Ovary (tissue), 9 donors: ENCODE results near the gene CD9. TPM values are rescaled to one million over a fixed set of nuclear protein-coding genes. Genes with fewer than 3 reads are reported as not detected.

Source experiments
- DNase-seq, 5 donors: peaks; one replicate each; pipeline ENCODE4 v3.0.0-alpha.2; 2019 to 2020
- H3K27ac ChIP-seq, 2 donors: fragments of 200-600 bp; one replicate each; pipeline versions ENCODE4 v1.5.1 to v1.8.0; 2019 to 2022
- H3K27me3 ChIP-seq: fragments of 200-600 bp; one replicate; pipeline ENCODE4 v1.8.0; 2022
- H3K36me3 ChIP-seq: fragments of 200-600 bp; sonication (generic); one replicate; pipeline ENCODE4 v1.5.1; 2019
- H3K4me1 ChIP-seq: one replicate; pipeline ENCODE4 v1.8.1; 2013; ENCODE audit warnings: mild to moderate bottlenecking, moderate library complexity; ENCODE audit not compliant: insufficient read depth
- H3K4me3 ChIP-seq: fragments of 200-600 bp; sonication (generic); one replicate; pipeline ENCODE4 v1.5.1; 2017
- H3K9me3 ChIP-seq, 2 donors: fragments of 200-600 bp in 1 of 2; sonication (generic) in 1 of 2; one replicate each; pipeline versions ENCODE4 v1.5.1 to v1.8.1; 2013 to 2019; ENCODE audit warnings: mild to moderate bottlenecking in 1 of 2, moderate library complexity in 1 of 2
- EP300 ChIP-seq: sonication (generic); formaldehyde crosslinking; IDR thresholded peaks from one replicate; pipeline ENCODE4 v1.6.1; 2017; ENCODE audit warnings: antibody characterized with exemption
- POLR2A ChIP-seq: fragments of 450-650 bp; IDR thresholded peaks from one replicate; pipeline ENCODE4 v1.6.1; 2017; ENCODE audit warnings: antibody characterized with exemption, mild to moderate bottlenecking, moderate library complexity
- WGBS, 3 donors: extraction: QIAGEN DNeasy Blood & Tissue Kit in 1 of 3; methylation state at CpG; one replicate each; pipeline versions ENCODE4 v1.1.5 to v1.1.7; 2013 to 2017; 5-methylcytosine and 5-hydroxymethylcytosine counted together
- intact Hi-C, 4 donors: fragments of 100-400 bp; cut with DNase I; formaldehyde crosslinking; loops; one replicate each; pipeline versions ENCODE4 v1.11.0 to v1.15.1; 2022 to 2023
- polyA plus RNA-seq, 2 donors: library from polyadenylated mRNA; stranded (reverse); fragments of 200-250 nt in 1 of 2; fragments of 350-450 nt in 1 of 2; fragmentation: Illumina TruSeq in 1 of 2; extraction: RNeasy Lipid Tissue Mini Kit (QIAGEN cat#74804) in 1 of 2; gene quantifications; one replicate each; pipeline ENCODE4 v1.2.3, GENCODE V29; 2013 to 2014
- total RNA-seq, 7 donors: library from RNA; depleted of rRNA in 2 of 7; stranded (reverse); fragments of >200 nt in 2 of 7; fragmentation: NEBNext Ultra II Directional in 3 of 7; extraction: Animal tissue kit (Norgen Biotek cat#: 25700) in 3 of 7; gene quantifications; one replicate each; pipeline versions ENCODE4 v1.1.0 to v1.2.4, GENCODE V29; 2016 to 2023
- TF ChIP-seq, protein P1 (sequence below), 3 donors: fragments of 450-650 bp in 2 of 3; fragments of 200-600 bp in 1 of 3; IDR thresholded peaks; one replicate each; pipeline versions ENCODE4 v1.5.1 to v1.8.0; 2016 to 2022; ENCODE audit warnings: antibody characterized with exemption in 3 of 3, mild to moderate bottlenecking in 1 of 3
- donor health status: DM: no; HTN: no; CAD: no; lungs with moderate emphysema.
- donor health status: DM: no; HTN: no; CAD: no.
- donor health status: Bipolar disorder and iron deficiency.
- donor health status: DM: yes; HTN: yes; CAD: no.
- donor health status: DM: no; HTN: no; CAD: no.
- donor health status: DM: yes; HTN: yes; CAD: no.

CD9 gene
- total and polyA plus RNA-seq, 9 donors, result 23.9 to 372 (median 60.7) TPM

DNA sequence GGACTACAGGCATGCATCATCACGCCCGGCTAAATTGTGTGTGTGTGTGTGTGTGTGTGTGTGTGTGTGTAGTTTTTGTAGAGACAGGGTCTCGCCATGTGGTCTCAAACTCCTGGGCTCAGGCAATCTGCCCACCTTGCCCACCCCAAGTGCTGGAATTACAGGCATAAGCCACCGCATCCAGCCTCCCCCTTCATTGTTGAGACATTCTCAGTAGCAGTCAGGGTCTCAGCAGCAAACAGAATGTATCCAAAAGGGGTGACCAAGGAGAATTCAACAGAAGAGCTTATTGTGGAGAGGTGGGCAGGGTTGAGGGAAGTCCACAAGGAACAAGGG is 73.0 kb downstream of the CD9 start:
- WGBS, 3 donors, result 83 to 88% (median 84%) methylated on average over 4 of the region's 4 CpGs
- Histone ChIP-seq H3K27ac (no peak overlapping the region), H3K36me3 (no peaks in the 10 kb centered on the region), H3K9me3 (no peaks in the 10 kb centered on the region), H3K4me3 (no peak overlapping the region), H3K4me1 (peaks cover 3% of the 10 kb centered on the region), H3K27me3 (no peaks in the 10 kb centered on the region)
- DNase-seq, result no peak
- TF ChIP-seq, protein P1, sequence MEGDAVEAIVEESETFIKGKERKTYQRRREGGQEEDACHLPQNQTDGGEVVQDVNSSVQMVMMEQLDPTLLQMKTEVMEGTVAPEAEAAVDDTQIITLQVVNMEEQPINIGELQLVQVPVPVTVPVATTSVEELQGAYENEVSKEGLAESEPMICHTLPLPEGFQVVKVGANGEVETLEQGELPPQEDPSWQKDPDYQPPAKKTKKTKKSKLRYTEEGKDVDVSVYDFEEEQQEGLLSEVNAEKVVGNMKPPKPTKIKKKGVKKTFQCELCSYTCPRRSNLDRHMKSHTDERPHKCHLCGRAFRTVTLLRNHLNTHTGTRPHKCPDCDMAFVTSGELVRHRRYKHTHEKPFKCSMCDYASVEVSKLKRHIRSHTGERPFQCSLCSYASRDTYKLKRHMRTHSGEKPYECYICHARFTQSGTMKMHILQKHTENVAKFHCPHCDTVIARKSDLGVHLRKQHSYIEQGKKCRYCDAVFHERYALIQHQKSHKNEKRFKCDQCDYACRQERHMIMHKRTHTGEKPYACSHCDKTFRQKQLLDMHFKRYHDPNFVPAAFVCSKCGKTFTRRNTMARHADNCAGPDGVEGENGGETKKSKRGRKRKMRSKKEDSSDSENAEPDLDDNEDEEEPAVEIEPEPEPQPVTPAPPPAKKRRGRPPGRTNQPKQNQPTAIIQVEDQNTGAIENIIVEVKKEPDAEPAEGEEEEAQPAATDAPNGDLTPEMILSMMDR (IDR thresholded peaks at IDR 0.05), result no peak
- TF ChIP-seq POLR2A (no peak), EP300 (no peak)
- intact Hi-C loops, result no loop called here

- H3K4me1 ChIP-seq, result no peaks in the 10 kb centered on the region
- no peaks in the 10 kb centered on the region for H3K9me3 ChIP-seq
- TF ChIP-seq POLR2A (no peak), EP300 (no peak)
- TF ChIP-seq, protein P1 (IDR thresholded peaks at IDR 0.05), result no peak
- no peaks in the 10 kb centered on the region for H3K27me3 ChIP-seq
- no peak for DNase-seq
- H3K27ac ChIP-seq, result no peak overlapping the region
- no peak overlapping the region for H3K4me3 ChIP-seq
- WGBS, 3 donors, result 67 to 85% (median 75%) methylated on average over 8 to 9 of the region's 9 CpGs
- H3K36me3 ChIP-seq, result no peaks in the 10 kb centered on the region
- intact Hi-C loops, result no loop called here
Observed at GRCh38 chr12:6273541-6274230, 73.5 kb downstream of the CD9 start.

GRCh38 chr12:6274231-6275221 is 74.3 kb downstream of the CD9 start:
- WGBS, 3 donors, result 71 to 85% (median 78%) methylated on average over 12 of the region's 12 CpGs
- intact Hi-C loops, result no loop called here
- Histone ChIP-seq H3K36me3 (no peaks in the 10 kb centered on the region), H3K9me3 (no peaks in the 10 kb centered on the region), H3K4me1 (peaks cover 3% of the 10 kb centered on the region), H3K27ac (no peak overlapping the region), H3K27me3 (no peaks in the 10 kb centered on the region), H3K4me3 (no peak overlapping the region)
- DNase-seq, result no peak
- TF ChIP-seq, protein P1 (IDR thresholded peaks at IDR 0.05), result no peak
- TF ChIP-seq EP300, result no peak
- no peak for TF ChIP-seq POLR2A

DNA sequence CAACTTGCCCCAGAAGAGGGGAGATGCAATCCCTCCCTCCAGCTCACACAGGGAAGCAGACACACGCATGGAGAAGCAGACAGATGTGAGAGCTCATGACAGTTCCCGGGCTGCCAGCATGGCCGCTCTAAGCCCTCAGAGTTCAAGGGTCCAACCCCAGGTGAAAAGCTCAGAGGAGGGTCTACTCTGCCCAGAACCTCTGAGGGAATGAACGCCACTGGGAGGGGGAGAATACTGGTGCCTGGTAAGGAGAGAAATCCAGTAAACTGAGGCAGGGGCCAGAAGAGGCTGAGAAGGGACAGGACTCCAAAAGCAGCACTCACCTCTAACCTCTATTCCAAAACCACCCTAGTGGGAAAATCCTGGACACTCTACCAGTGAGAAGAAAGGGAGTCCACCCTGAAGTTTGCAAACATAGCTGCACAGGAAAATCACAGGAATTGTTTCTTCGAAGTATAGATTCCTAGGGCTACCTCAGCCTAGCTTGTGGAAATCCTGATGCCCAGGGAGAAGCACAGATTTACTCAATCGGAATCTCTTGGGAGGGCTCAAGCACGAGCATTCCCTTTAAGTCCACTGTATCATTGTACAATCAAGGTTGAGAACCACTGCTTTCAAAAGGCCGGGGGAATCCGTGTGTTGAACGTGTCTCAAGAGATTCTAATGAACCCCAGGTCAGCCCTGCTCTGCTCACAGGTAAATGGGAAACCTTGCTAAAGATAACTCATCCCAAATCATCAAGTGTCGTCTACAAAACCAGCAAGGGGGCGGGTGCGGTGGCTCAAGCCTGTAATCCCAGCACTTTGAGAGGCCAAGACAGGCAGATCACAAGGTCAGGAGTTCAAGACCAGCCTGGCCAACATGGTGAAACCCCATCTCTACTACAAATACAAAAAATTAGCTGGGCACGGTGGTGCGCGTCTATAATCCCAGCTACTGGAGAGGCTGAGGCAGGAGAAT is 76.0 kb downstream of the CD9 start:
- no peak overlapping the region for H3K27ac ChIP-seq
- TF ChIP-seq, protein P1 (IDR thresholded peaks at IDR 0.05), result no peak
- TF ChIP-seq EP300 (no peak), POLR2A (no peak)
- H3K4me1 ChIP-seq, result peaks cover 8% of the 10 kb centered on the region
- intact Hi-C loops, result no loop called here
- WGBS, 3 donors, result 69 to 75% (median 72%) methylated on average over 16 of the region's 16 CpGs
- no peaks in the 10 kb centered on the region for H3K9me3 ChIP-seq
- H3K36me3 ChIP-seq, result no peaks in the 10 kb centered on the region
- DNase-seq, result no peak
- no peak overlapping the region for H3K4me3 ChIP-seq
- H3K27me3 ChIP-seq, result no peaks in the 10 kb centered on the region
